Stimulated activated CD8-positive, alpha-beta memory T cell treated with anti-CD3 and anti-CD28 coated beads, Interleukin-7, amount 100 ng/mL, for 24 hours (primary cell): ENCODE results near the gene CFAP210.
"Not testable (repeated sequence)": the region's sequence is repeated elsewhere in the genome, so short reads cannot be mapped to it uniquely, and the experiment has no call there.

Source experiments
- DNase-seq: peaks from one replicate; pipeline ENCODE4 v3.0.0-alpha.2; 2020; ENCODE audit warnings: low read depth

CFAP210 gene

GRCh38 chr2:169619946-169620345 lies 74.3 kb downstream of the CFAP210 start:
- no peak for DNase-seq

GRCh38 chr2:169615982-169616381 lies 78.2 kb downstream of the CFAP210 start:
- not testable (repeated sequence) for DNase-seq

GRCh38 chr2:169613876-169614275 lies 80.3 kb downstream of the CFAP210 start:
- DNase-seq: no peak

GRCh38 chr2:169609264-169609663 lies 84.9 kb downstream of the CFAP210 start:
- DNase-seq: no peak

GRCh38 chr2:169599568-169599967 lies 94.6 kb downstream of the CFAP210 start:
- DNase-seq: no peak

- no peak for DNase-seq
Observed at GRCh38 chr2:169598982-169599381, 95.2 kb downstream of the CFAP210 start.

- DNase-seq: not testable (repeated sequence)
Observed at GRCh38 chr2:169596546-169596945, 97.7 kb downstream of the CFAP210 start.
